Endometrium (tissue), 2 donors: ENCODE data around the gene THRA.

Experiments used
- FAIRE-seq: peaks from 2 replicates; lab custom pipeline; 2012; peaks lifted over from hg19 to GRCh38; lab: Jason Lieb, UNC
- donor health status: control.
- donor health status: control.

THRA gene

GRCh38 chr17:40064971-40065768 is 2.4 kb downstream of the THRA start:
- FAIRE-seq: no peak

- no peak for FAIRE-seq
These were observed 3.2 kb downstream of the THRA start for GRCh38 chr17:40065769-40066510.

GRCh38 chr17:40067710-40068109 is 4.9 kb downstream of the THRA start:
- no peak for FAIRE-seq

- no peak for FAIRE-seq
These were observed 5.4 kb downstream of the THRA start for GRCh38 chr17:40068129-40068581.

GRCh38 chr17:40068584-40068916 is 5.8 kb downstream of the THRA start:
- no peak for FAIRE-seq

- no peak for FAIRE-seq
These were observed 6.4 kb downstream of the THRA start for GRCh38 chr17:40068917-40069750.

- no peak for FAIRE-seq
These were observed 7.3 kb downstream of the THRA start for GRCh38 chr17:40069751-40070708.

- FAIRE-seq: no peak
These were observed 8.0 kb downstream of the THRA start for GRCh38 chr17:40070709-40071312.

- no peak for FAIRE-seq
These were observed 8.7 kb downstream of the THRA start for GRCh38 chr17:40071313-40072039.

- FAIRE-seq: no peak
These were observed 9.4 kb downstream of the THRA start for GRCh38 chr17:40072040-40072734.

- FAIRE-seq: no peak
These were observed 10.1 kb downstream of the THRA start for GRCh38 chr17:40072735-40073346.

- FAIRE-seq: no peak
These were observed 10.8 kb downstream of the THRA start for GRCh38 chr17:40073454-40074174.

GRCh38 chr17:40074175-40074512 is 11.4 kb downstream of the THRA start:
- FAIRE-seq: no peak

GRCh38 chr17:40074871-40075200 is 12.1 kb downstream of the THRA start:
- no peak for FAIRE-seq

GRCh38 chr17:40075201-40075941 is 12.6 kb downstream of the THRA start:
- no peak for FAIRE-seq

GRCh38 chr17:40075942-40076498 is 13.3 kb downstream of the THRA start:
- FAIRE-seq: no peak

GRCh38 chr17:40076591-40076990 is 13.8 kb downstream of the THRA start:
- FAIRE-seq: no peak

- no peak for FAIRE-seq
These were observed 16.8 kb downstream of the THRA start for GRCh38 chr17:40079545-40079944.
